ENCODE data around the gene SUPT4H1.

The SUPT4H1 gene

DNA sequence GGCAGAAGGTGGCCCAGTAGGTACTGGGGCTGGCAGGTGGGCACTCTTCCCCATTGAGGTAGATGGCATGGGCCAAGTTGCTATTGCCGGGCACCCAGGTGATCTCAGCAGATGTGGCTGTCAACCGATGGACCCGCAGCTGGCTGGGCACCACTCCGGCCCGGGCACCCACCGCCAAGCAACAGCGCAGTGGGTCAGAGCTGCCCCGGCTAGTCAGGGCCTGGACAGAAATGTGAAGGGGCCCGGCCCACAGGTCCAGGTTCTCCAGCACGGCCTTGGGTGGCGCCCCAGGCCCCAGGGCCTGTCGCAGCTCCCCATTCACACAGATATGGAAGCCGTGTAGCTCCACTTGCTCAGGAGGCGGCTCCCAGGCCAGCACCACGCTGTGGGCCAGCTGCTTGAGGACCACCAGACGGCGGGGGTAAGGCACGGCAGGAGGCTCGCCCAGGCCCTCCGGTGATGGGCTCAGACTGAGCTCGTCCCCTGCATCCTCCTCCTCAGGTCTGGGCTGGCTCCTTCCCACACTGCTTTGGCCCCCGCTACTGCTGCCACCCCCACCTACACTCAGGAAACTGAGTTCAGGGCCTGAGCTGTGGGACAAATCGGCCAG is 39.9 kb downstream of the SUPT4H1 start:
- Histone ChIP-seq H3K4me3 (ENCODE audit: low read depth, low read length) (no peak overlapping the region), H2AK5ac (ENCODE audit: low read length) (no peak overlapping the region), H4K91ac (ENCODE audit: low read depth, low read length) (no peak overlapping the region), H2BK120ac (ENCODE audit: insufficient read depth, low read length, poor library complexity) (no peak overlapping the region), H3K79me2 (ENCODE audit: control insufficient read depth, insufficient read depth, low read length, poor library complexity) (no peaks in the 10 kb centered on the region), H4K8ac (ENCODE audit: low read depth, low read length) (no peak overlapping the region), H3K9me3 (ENCODE audit: insufficient read depth, low read depth, low read length) (no peaks in the 10 kb centered on the region), H3K9ac (ENCODE audit: low read length) (no peak overlapping the region), H3K18ac (ENCODE audit: low read length) (no peak overlapping the region), H2BK12ac (ENCODE audit: low read length) (no peak overlapping the region), H4K12ac (ENCODE audit: low read depth, low read length) (no peak overlapping the region), H3K4me2 (ENCODE audit: low read length) (no peak overlapping the region), H3K23ac (ENCODE audit: low read length) (no peak overlapping the region), H3K27ac (ENCODE audit: low read depth, low read length) (no peak overlapping the region), H3K4ac (ENCODE audit: low read depth, low read length) (no peak overlapping the region), H3K14ac (ENCODE audit: low read length) (no peak overlapping the region), H3K27me3 (ENCODE audit: insufficient read depth, low read length) (no peaks in the 10 kb centered on the region), H3K4me1 (ENCODE audit: control insufficient read depth in 1 of 2, insufficient read depth in 2 of 2, low read length in 2 of 2) (no peaks in the 10 kb centered on the region), H3K79me1 (ENCODE audit: low read length) (no peaks in the 10 kb centered on the region), H2AFZ (ENCODE audit: insufficient read depth, low read length, poor library complexity) (no peak overlapping the region), H3K36me3 (ENCODE audit: control insufficient read depth in 1 of 2, insufficient read depth in 2 of 2, low read length in 2 of 2) (no peaks in the 10 kb centered on the region), H2BK5ac (ENCODE audit: low read depth, low read length, poor library complexity) (no peak overlapping the region)
- DNase-seq = no peak
- no CpG with 5 or more reads among the region's 23 CpGs for WGBS (ENCODE audit: extremely low coverage, insufficient coverage, insufficient read length)

DNA sequence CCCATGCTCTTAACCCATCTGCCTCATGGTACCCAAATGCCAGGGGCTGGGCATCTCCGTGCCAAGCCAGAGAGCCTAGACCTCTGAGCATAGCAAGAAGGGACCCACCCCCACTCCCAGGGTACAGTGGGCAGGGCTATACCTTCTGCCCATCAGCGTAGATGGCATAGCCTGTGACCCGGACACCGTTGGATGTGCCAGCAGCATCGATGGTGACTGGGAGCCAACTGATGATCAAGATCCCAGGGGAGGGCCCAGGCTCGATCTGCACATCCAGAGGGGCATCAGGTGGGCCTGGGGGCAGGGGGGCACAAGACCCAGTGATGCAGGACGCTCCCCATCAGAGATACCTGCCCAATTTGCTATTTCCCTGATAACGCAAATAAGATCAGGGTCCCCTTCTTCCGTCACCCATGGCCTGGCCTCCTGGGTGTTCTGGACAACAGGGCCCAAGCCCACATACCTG is 40.5 kb downstream of the SUPT4H1 start:
- Histone ChIP-seq H3K4me1 (ENCODE audit: control insufficient read depth in 1 of 2, insufficient read depth in 2 of 2, low read length in 2 of 2) (no peaks in the 10 kb centered on the region), H3K79me2 (ENCODE audit: control insufficient read depth, insufficient read depth, low read length, poor library complexity) (no peaks in the 10 kb centered on the region), H3K9me3 (ENCODE audit: insufficient read depth, low read depth, low read length) (no peaks in the 10 kb centered on the region), H2BK120ac (ENCODE audit: insufficient read depth, low read length, poor library complexity) (no peak overlapping the region), H3K36me3 (ENCODE audit: control insufficient read depth in 1 of 2, insufficient read depth in 2 of 2, low read length in 2 of 2) (no peaks in the 10 kb centered on the region), H3K27me3 (ENCODE audit: insufficient read depth, low read length) (no peaks in the 10 kb centered on the region), H2BK5ac (ENCODE audit: low read depth, low read length, poor library complexity) (no peak overlapping the region), H2AFZ (ENCODE audit: insufficient read depth, low read length, poor library complexity) (no peak overlapping the region), H4K12ac (ENCODE audit: low read depth, low read length) (no peak overlapping the region), H3K79me1 (ENCODE audit: low read length) (no peaks in the 10 kb centered on the region), H3K27ac (ENCODE audit: low read depth, low read length) (no peak overlapping the region), H2AK5ac (ENCODE audit: low read length) (no peak overlapping the region), H3K23ac (ENCODE audit: low read length) (no peak overlapping the region), H3K4ac (ENCODE audit: low read depth, low read length) (no peak overlapping the region), H3K4me3 (ENCODE audit: low read depth, low read length) (no peak overlapping the region), H4K8ac (ENCODE audit: low read depth, low read length) (no peak overlapping the region), H3K4me2 (ENCODE audit: low read length) (no peak overlapping the region), H2BK12ac (ENCODE audit: low read length) (no peak overlapping the region), H4K91ac (ENCODE audit: low read depth, low read length) (no peak overlapping the region), H3K18ac (ENCODE audit: low read length) (no peak overlapping the region), H3K9ac (ENCODE audit: low read length) (no peak overlapping the region), H3K14ac (ENCODE audit: low read length) (no peak overlapping the region)
- no peak for DNase-seq
- no CpG with 5 or more reads among the region's 9 CpGs for WGBS (ENCODE audit: extremely low coverage, insufficient coverage, insufficient read length)

DNA sequence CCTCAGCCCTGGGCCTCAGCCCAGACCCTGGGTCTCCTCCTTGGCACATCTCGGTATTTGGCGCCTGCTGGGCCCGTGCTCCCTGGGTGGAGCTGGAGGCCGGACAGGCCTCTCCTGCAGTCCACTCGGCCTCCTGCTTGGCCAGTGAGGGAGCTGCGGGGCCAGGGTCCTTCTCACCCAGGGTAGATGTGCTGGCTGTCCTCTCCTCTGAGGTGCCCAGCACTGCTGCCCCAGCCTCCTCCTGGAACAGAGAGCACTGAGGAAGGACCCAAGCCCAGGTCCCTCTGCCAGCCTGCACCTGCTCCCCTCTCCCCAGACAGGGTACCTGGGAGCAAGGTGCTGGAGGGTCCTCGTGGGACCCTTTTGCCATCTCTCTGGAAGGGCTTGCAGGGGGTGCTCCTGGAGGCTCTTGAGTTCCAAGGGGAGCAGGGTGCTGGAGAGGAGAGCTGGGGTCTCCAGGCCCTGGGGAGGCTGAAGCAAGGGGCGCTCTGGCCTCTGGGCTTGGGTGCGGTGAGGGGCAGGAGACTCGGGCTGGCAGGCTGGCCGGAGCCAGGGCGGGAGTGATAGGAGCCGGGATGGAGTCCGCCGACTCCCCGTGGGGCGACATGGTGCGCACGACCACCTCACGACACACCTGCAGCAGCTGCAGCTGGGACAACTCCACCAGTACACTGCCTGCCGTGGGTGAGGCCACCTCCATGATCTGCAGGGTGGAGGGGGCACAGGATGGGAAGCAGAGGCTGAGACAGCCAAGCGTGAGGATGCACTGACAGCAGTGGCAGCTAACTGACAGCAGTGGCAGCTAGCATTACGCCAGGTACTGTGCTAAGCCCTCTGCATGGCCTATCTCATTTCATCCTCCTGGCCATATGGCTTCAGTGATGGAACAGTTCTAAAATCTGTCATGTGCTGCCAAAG is 41.2 kb downstream of the SUPT4H1 start:
- no peaks in the 10 kb centered on the region for H3K27me3 ChIP-seq (ENCODE audit: insufficient read depth, low read length)
- H3K4me2 ChIP-seq (ENCODE audit: low read length) = no peak overlapping the region
- no peaks in the 10 kb centered on the region for H3K36me3 ChIP-seq (ENCODE audit: control insufficient read depth in 1 of 2, insufficient read depth in 2 of 2, low read length in 2 of 2)
- H4K12ac ChIP-seq (ENCODE audit: low read depth, low read length) = no peak overlapping the region
- H3K4me3 ChIP-seq (ENCODE audit: low read depth, low read length) = no peak overlapping the region
- H3K9me3 ChIP-seq (ENCODE audit: insufficient read depth, low read depth, low read length) = no peaks in the 10 kb centered on the region
- no CpG with 5 or more reads among the region's 23 CpGs for WGBS (ENCODE audit: extremely low coverage, insufficient coverage, insufficient read length)
- H2BK12ac ChIP-seq (ENCODE audit: low read length) = no peak overlapping the region
- no peak overlapping the region for H3K18ac ChIP-seq (ENCODE audit: low read length)
- no peaks in the 10 kb centered on the region for H3K79me2 ChIP-seq (ENCODE audit: control insufficient read depth, insufficient read depth, low read length, poor library complexity)
- H4K8ac ChIP-seq (ENCODE audit: low read depth, low read length) = no peak overlapping the region
- H3K4me1 ChIP-seq (ENCODE audit: control insufficient read depth in 1 of 2, insufficient read depth in 2 of 2, low read length in 2 of 2) = no peaks in the 10 kb centered on the region
- H3K23ac ChIP-seq (ENCODE audit: low read length) = no peak overlapping the region
- H2BK5ac ChIP-seq (ENCODE audit: low read depth, low read length, poor library complexity) = no peak overlapping the region
- no peak overlapping the region for H3K14ac ChIP-seq (ENCODE audit: low read length)
- H3K4ac ChIP-seq (ENCODE audit: low read depth, low read length) = no peak overlapping the region
- H3K27ac ChIP-seq (ENCODE audit: low read depth, low read length) = no peak overlapping the region
- DNase-seq = no peak
- H3K79me1 ChIP-seq (ENCODE audit: low read length) = no peaks in the 10 kb centered on the region
- no peak overlapping the region for H2AK5ac ChIP-seq (ENCODE audit: low read length)
- no peak overlapping the region for H3K9ac ChIP-seq (ENCODE audit: low read length)
- H2AFZ ChIP-seq (ENCODE audit: insufficient read depth, low read length, poor library complexity) = no peak overlapping the region
- no peak overlapping the region for H4K91ac ChIP-seq (ENCODE audit: low read depth, low read length)
- no peak overlapping the region for H2BK120ac ChIP-seq (ENCODE audit: insufficient read depth, low read length, poor library complexity)

DNA sequence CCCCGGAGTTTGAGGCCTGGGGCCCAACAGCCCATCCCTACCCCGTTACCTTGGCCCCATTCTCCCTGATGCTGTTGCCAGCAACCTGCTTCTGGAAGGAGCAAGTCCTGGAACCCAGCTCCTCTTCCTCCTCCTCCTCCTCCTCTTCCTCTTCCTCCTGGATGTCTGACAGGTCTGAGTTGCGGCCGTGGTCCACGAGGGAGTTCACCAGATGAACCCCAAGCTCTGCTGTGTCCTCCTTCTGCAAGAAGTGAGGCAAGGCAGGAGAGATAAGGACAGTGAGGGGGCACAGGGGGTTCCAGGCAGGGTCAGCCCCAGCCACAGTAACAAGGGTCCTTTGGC is 42.1 kb downstream of the SUPT4H1 start:
- H3K36me3 ChIP-seq (ENCODE audit: control insufficient read depth in 1 of 2, insufficient read depth in 2 of 2, low read length in 2 of 2) = no peaks in the 10 kb centered on the region
- H2BK12ac ChIP-seq (ENCODE audit: low read length) = no peak overlapping the region
- DNase-seq = no peak
- no peaks in the 10 kb centered on the region for H3K27me3 ChIP-seq (ENCODE audit: insufficient read depth, low read length)
- no peak overlapping the region for H3K23ac ChIP-seq (ENCODE audit: low read length)
- H4K12ac ChIP-seq (ENCODE audit: low read depth, low read length) = no peak overlapping the region
- H3K14ac ChIP-seq (ENCODE audit: low read length) = no peak overlapping the region
- no peak overlapping the region for H3K27ac ChIP-seq (ENCODE audit: low read depth, low read length)
- no peaks in the 10 kb centered on the region for H3K4me1 ChIP-seq (ENCODE audit: control insufficient read depth in 1 of 2, insufficient read depth in 2 of 2, low read length in 2 of 2)
- no peak overlapping the region for H3K4me3 ChIP-seq (ENCODE audit: low read depth, low read length)
- no peak overlapping the region for H3K18ac ChIP-seq (ENCODE audit: low read length)
- no peak overlapping the region for H2BK120ac ChIP-seq (ENCODE audit: insufficient read depth, low read length, poor library complexity)
- H3K79me2 ChIP-seq (ENCODE audit: control insufficient read depth, insufficient read depth, low read length, poor library complexity) = no peaks in the 10 kb centered on the region
- no peaks in the 10 kb centered on the region for H3K79me1 ChIP-seq (ENCODE audit: low read length)
- H2BK5ac ChIP-seq (ENCODE audit: low read depth, low read length, poor library complexity) = no peak overlapping the region
- H2AK5ac ChIP-seq (ENCODE audit: low read length) = no peak overlapping the region
- WGBS (ENCODE audit: extremely low coverage, insufficient coverage, insufficient read length) = no CpG with 5 or more reads among the region's 5 CpGs
- no peak overlapping the region for H2AFZ ChIP-seq (ENCODE audit: insufficient read depth, low read length, poor library complexity)
- no peak overlapping the region for H3K4ac ChIP-seq (ENCODE audit: low read depth, low read length)
- no peak overlapping the region for H3K4me2 ChIP-seq (ENCODE audit: low read length)
- no peak overlapping the region for H4K91ac ChIP-seq (ENCODE audit: low read depth, low read length)
- H4K8ac ChIP-seq (ENCODE audit: low read depth, low read length) = no peak overlapping the region
- no peak overlapping the region for H3K9ac ChIP-seq (ENCODE audit: low read length)
- H3K9me3 ChIP-seq (ENCODE audit: insufficient read depth, low read depth, low read length) = no peaks in the 10 kb centered on the region
